Activated T-helper 9 cell treated with anti-CD3 and anti-CD28 coated beads, Interleukin-2, amount 50 U/mL, for 16 hours (primary cell): Measurements from ENCODE around the gene RNF157.
"Not testable (repeated sequence)": the region's sequence is repeated elsewhere in the genome, so short reads cannot be mapped to it uniquely, and the experiment has no call there.

Experiments
- DNase-seq: peaks from one replicate; pipeline ENCODE4 v3.0.0-alpha.2; 2020; ENCODE audit warnings: low read depth

Gene RNF157

DNA sequence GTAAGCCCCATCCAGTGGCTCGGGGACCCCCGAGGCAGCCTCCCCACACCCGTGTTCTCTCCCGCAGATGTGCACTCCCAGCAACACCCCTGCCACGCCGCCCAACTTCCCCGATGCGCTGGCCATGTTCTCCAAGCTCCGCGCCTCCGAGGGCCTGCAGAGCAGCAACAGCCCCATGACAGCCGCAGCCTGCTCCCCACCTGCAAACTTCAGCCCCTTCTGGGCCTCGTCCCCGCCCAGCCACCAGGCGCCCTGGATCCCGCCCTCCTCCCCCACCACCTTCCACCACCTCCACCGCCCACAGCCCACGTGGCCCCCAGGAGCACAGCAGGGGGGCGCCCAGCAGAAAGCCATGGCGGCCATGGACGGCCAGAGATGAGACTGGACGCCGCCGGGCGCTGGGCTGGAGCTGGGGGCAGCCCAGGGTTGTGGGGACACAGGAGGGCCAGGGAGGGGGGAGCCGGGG is 29.9 kb upstream of the RNF157 start:
- DNase-seq, result no peak

DNA sequence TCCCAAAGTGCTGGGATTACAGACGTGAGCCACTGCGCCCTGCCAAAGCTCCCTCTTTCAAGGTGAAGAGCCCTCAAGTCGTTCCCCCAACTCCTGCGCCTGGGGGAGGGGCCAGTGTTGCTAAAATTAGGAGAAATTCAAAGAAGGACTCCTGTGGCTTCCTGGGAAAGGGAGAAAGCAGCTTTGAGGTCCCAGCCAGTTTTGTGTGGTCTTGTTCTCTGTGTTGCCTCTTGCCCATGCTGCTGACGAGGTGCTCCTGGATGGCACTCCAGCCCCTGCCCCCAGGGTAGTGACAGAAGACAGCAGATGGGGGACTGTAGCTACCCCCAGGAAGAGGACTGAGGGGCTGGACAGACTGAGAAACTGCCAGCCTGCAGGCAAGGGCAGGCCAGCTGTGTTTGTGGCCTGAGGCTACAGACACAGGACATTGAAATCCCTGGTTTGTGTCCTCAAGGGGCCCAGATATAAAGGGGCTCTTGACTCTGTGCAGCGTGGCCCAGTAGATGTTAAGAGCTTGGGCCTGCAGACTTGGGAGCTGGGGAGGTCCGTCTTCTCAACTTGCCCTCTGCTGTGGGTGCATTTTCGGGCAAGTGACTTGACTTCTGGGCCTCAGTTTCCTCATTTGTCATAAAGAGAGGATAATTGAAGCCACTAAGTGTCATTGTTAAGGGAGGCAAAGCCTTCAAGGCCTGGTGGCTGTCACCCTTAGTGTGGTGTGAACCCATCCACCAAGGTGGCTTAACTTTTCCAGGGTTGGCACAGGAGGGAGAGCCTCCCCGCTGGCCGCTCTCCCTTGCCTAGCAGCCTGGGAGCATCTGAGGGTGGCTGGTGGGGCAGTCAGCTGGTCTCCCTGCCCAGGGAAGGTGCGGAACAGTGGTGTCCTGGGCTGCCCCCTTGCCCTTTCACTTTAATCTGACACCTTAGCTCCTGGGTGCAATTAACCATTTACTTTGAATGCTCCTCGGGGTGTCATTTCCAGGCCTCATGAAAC is 29.0 kb upstream of the RNF157 start:
- DNase-seq, result no peak

DNA sequence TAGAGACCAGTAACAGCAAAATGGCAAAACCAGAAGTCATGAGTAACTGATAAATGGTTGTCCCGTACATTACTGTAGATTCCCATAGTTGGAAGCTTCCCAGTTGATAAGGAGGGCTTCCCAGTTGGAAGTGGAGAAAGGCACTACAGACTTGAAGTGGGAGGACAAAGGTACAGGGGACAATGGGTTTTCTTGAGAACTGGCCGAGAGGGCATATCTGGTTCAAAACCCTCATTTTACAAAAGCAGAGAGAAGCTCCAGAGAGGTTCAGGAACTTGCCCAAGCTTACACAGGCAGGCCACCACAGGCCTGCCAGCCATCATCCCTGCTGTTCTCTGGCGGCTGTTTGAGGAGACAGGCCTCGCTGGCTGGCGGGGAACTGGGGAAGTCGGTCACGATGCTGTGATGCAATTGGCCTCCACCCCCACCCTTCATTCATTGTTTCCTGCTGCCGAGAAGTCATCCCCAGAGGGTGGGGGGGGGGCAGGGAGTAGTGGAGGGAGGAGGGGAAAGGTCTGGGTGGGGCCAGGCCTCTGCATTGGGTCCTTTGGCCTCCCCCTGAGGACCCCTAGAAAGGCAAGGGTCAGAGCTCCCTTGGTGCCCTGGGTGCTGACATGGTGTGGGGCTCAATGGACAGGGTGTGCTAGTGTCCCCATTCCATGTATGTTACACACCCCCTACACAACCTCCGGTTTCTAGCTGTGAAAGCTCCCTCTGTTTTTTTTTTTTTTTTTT is 27.9 kb upstream of the RNF157 start:
- peak; percentile 68 for DNase-seq

DNA sequence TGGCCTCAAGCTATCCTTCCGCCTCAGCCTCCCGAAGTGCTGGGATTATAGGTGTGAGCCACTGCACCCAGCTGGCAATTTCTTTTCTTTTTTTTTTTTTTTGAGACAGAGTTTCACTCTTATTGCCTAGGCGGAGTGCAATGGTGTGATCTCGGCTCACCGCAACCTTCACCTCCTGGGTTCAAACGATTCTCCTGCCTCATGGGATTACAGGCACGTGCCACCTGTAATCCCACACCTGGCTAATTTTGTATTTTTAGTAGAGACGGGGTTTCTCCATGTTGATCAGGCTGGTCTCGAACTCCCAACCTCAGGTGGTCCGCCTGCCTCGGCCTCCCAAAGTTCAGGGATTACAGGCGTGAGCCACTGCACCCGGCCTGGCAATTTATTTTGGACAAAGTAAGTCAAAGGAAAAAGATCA is 27.3 kb upstream of the RNF157 start:
- not testable (repeated sequence) for DNase-seq

DNA sequence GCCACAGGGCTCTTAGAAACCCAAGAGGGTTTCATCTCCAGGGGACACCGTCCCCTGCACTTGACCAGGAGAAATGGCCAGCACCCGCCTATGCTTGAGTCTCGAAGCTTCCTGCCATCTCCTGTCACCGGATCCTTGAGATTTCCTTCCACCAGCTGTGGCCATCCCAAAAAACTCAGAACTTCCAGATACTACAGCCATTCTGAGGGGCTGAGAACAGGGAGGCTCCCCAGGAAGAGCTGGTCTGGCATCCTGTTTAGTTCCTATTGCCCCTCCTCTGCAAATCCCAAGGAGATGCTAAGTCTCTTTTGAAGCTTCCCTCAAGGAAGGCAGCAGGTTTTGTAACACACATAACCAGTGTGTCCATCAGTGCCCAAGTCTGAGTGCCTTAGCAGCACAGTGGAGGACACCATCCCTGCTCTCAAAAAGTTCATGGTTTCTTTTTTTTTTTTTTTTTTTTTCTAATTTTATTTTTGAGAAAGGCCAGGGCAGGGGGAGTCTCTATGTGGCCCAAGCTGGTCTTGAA is 26.8 kb upstream of the RNF157 start:
- no peak for DNase-seq

DNA sequence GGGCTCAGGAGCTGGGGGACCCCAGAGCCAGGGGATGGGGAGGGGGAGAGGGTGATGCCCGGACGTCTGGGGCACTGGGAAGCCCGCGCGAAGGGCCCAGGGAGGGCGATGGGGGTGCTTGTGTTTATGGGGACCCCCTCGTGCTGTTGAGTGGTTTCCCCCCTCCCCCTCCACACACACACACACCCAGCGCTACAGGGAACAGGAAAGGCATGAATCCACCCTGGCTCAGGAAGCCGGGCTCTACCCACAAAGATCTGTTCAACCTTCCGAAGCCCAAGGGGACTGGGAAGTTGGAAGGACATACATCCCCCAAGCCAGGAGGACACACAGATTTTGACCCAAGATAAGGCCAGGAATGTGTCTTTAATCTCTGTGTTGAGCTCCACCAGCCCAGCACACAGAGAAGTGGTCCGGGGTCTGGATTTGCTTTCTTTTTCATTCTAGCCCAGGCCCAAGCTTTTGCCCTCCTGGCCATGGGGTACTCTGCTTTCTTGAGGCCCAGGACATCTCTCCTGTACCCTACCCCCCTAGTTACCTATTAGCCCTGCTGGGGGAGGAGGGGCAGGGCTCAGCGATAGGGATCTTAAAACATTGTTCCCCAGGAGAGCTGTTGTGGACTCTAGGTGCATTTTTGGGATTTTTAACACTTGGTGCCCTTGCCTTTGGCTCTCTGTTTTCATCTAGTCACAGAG is 26.1 kb upstream of the RNF157 start:
- DNase-seq, result no peak

DNA sequence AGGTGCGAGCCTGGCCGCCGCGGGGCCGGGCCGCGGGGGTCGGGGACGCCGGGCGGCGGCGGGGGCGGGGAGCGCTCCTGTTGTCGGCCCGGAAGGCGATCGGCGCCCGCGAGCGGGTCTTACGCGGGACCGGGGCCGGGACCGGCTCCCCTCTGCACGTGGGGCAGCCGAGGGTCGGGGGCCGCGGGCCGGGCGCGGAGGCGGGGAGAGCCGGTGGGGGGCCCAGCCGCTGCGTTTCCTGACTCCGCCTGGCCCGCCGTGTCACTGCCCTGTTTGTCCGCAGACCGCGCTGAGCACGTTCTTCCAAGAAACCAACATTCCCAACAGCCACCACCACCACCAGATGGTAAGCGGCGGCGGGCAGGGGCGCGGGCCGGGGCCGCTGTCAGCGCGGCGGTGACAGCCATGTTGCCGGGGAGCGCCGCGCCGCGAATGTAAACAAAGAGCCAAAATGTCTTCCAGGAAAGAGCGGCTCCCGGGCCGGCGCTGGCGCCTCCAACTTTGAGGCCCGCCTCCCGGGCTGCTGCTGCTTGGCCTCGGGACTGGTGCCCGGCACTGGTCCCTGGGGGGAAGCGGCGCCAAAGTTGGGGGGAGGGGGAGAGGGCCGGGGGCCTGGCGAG is 25.4 kb upstream of the RNF157 start:
- peak; percentile 51 for DNase-seq

DNA sequence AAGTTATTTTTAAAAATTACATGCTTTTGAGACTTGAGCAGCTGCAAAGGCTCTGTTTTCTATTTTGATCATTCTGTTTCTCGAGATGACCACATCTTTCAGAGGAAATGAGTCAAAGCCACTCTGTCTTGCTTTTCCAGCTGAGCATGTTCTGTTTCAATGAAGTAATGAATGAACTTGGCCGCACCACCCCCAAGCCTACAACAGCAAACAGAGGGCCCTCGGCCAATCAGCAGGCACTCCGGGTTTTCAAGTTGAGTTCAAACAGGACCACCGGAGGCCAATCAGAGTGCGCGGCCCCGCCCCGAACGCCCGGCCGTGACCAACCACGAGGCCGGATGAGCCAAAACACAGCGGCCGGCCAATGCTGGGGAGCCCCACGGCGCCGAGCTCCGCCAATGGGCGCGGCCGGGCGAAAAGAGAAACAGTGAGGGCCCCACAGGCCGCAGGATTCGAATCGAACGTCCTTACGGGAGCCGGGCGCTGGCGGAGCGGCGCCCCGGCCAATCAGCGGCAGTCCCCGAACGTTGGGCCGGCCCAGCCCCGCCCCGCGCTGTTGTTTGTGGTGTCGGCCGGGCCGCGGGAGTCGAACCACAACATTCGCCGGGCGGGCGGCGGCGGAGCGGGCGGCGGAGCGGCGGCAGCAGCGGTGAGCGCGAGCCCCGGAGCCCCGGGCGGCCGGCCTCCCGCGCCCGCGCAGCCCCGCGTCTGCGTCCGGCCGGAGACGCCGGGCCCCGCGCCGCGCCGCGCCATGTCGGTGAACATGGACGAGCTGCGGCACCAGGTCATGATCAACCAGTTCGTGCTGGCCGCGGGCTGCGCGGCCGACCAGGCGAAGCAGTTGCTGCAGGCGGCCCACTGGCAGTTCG is 24.7 kb upstream of the RNF157 start, which contains the start of gene UBALD2:
Gene UBALD2, plus strand, starts transcription at position 594 of the 869 bp plus-strand sequence. Its CDS starts 158 bp downstream, at position 752.
- peak; percentile 98 for DNase-seq

DNA sequence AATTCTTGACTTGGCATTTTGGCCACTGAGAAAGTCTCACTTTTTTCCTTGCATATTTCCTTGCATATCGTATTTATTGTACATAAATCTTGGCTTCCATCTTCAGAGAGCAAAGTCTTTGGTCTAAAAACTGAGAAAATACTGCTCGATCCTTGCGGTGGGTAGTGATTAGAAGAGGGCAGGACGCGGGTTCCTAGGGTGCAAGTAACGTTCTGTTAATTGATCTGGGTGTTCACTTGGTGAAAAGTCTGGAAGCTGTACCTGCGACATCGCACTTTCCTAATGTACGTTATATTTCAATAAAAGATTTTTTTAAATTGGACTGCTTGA is 24.1 kb upstream of the RNF157 start:
- DNase-seq, result no peak

DNA sequence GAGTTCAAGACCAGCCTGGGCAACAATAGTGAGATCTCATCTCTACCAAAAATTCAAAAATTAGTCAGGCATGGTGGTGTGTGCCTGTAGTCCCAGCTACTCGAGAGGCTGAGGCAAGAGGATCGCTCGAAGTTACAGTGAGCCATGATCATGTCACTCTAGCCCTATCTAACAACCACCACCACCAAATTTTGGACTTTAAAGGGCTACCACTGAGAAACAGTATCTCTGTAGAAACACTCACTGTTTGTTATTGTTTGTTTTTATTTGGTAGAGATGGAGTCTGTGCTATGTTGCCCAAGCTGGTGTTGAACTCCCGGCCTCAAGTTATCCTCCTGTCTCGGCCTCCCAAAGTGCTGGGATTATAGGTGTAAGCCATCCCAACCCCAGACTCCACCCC is 23.6 kb upstream of the RNF157 start:
- DNase-seq, result no peak

DNA sequence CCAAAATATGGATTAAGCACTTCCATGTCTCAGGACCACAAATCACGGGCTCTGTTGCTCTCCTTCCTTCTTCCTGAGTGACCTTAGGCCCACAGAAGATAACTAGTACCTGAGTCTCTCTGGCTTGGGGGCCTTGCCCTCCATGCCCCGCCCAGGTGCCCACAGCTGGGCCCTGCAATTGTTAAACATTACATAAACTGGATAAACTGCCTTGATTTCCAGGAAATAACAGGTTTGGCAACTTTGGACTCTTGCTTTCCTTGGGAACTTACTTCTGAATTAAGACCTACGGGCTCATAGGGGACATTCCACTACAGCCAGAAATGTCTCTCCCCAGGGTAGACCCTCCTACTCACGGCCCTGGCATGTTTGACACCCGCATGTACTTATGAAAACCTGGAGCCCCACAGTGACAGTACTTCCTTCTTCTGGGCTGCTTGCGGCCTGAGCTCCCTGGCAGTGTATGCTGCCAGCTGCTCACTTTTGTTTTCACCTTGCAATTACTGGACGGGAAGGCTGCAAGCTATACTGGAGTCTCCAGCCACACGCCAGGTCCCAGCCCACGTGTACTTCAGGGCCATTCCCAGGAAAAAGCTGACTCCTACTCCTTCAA is 22.5 kb upstream of the RNF157 start:
- DNase-seq, result no peak

DNA sequence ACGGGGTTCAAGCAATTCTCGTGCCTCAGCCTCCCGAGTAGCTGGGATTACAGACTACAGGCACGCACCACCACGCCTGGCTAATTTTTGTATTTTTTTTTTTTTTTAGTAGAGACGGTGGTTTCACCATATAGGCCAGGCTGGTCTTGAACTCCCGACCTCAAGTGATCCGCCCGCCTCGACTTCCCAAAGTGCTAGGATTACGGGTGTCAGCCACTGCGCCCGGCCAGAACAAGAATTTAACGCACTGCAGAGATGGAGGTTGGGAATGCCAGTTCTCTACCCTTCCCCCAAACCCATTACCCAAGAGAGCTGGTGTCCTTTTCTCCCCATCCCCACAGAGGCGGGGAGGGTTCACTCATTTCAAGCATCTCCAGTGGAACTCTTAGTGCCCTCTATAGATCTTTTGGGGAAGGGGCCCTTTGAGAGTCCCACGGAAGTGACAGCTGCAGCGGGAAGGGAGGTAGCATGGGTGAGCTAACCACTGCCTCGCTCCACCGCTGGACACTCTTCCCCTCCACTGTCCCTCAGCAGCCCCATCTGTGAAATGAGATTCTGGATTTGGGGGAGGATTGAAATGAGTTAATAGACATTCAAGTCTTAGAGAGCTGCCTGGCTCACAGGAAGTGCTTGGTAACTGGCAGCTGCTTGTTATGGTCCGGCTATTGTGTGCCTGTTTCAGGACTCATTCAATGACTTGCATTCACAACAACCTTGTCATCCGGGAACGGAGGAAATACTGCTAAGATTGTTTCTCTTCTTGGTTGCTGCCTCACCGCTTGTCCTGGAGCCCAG is 21.3 kb upstream of the RNF157 start:
- no peak for DNase-seq

DNA sequence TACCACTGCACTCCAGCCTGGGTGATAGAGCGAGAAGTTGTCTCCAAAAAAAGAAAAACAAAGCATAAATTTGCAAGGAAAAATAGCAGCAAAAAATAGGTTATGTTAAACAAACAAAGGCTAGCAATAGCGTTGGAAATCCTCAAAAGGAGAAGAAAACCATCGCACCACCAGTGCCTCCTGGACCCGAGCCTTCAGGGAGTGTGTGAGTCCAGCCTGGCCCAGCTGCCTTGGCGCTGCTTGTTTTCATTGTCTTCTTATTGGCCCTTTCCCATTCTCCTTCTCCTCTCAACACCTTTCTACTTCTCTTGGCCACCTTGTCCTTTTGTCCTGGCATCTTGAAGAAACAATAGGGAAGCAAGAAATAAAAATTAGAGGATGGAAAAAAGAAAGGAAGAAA is 20.4 kb upstream of the RNF157 start:
- DNase-seq, result no peak

DNA sequence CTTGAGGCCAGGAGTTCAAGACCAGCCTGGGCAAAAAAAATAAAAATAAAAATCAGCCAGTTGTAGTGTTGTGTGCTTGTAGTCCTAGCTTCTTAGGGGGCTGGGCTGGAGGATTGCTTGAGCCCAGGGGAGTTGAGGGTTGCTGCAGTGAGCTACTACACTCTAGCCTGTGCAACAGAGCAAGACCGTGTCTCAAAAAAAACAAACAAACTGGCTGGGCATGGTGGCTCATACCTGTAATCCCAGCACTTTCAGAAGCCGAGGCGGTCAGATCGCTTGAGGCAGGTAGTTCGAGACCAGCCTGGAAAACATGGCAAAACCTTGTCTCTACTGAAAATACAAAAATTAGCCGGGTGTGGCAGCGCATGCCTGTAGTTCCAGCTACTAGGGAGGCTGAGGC is 19.9 kb upstream of the RNF157 start:
- DNase-seq, result no peak

DNA sequence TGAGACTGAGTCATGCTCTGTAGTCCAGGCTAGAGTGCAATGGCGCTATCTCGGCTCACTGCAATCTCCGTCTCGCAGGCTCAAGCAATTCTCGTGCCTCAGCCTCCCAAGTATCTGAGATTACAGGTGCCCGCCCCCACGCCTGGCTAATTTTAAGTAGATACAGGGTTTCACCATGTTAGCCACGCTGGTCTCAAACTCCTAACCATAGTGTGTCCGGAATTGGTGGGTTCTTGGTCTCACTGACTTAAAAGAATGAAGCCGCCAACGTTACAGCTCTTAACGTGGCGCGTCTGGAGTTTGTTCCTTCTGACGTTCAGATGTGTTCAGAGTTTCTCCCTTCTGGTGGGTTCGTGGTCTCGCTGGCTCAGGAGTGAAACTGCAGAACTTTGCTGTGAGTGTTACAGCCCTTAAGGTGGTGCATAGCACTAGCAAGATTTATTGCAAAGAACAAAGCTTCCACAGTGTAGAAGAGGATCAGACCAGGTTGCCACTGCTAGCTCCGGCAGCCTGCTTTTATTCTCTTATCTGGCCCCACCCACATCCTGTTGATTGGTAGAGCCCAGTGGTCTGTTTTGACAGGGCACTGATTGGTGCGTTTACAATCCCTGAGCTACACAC is 16.2 kb upstream of the RNF157 start:
- DNase-seq, result not testable (repeated sequence)

DNA sequence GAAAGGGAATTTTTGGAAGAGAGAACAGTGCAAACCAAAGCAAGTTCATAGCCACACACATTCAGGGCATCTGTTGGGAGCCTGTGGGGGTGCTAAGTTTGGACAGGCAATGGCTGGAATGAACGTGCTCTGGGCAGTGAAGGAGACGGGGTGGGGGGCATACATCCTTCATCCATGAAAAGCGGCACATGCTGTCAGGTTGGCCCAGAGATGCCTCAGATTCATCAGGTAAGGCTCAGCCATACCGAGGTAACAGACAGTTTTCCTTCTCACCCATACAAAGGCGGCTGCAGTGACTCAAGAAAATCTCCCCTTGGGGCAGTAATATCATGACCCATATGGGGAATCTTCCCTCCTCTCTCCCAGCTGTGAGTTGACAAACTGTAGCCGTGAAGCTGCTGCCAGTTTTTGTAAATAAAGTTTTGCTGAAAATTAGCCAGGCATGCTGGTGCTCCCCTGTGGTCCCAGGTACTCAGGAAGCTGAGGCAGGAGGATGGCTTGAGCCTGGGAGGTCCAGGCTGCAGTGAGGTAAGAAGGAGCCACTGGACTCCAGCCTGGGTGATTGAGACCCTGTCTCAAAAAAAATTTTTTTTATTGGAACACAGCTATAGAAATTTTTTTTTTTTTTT is 15.6 kb upstream of the RNF157 start:
- no peak for DNase-seq

DNA sequence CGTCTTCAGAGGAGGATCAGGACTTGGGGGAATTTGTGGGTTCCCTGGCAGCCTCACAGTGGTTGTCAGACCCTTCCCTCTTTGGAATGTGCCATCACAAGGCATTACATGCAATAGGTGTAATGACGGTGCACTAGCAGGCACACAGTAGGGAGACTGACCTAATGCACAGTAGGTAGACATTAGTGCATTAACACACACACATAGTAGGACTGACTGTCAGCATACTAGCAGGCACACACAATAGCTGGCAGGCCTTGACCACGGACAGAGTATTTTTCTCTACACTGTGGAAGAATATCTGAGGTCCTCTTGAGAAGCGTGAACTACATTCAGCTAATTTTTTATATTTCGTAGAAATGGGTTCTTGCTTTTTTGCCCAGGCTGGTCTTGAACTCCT is 14.0 kb upstream of the RNF157 start:
- DNase-seq, result no peak

DNA sequence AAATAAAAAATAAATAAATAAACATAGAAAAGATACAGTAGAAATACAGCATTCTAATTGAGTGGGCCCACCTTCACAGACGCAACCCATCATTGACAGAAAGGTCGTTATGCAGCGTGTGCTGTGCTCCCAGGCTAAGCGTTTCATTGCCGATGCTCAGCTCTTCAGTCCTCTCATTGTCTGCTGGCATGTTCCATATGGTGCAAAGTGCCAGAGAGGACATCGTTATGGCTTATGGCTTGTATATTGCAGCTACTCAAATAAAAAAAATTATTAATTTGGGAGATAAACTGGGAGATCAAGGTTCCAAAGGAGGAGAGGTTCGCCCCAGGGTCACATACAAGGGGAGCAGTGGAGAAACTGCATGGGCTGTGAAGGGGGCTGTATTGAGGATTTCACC is 13.5 kb upstream of the RNF157 start:
- DNase-seq, result no peak
